Neural progenitor cell (in vitro differentiated cells): ENCODE measurements around the gene S100A10. TPM values are rescaled to one million over a fixed set of nuclear protein-coding genes. Genes with fewer than 3 reads are reported as not detected.

Experiments used
- DNase-seq: peaks from one replicate; pipeline ENCODE4 v3.0.0-alpha.2; 2016; ENCODE audit warnings: low spot score
- H2AFZ ChIP-seq: fragments of 200-600 bp; sonication (generic); replicated peaks from 2 replicates; pipeline ENCODE4 v1.6.1; 2016; ENCODE audit warnings: antibody characterized with exemption
- H3F3A ChIP-seq: fragments of 200-600 bp; sonication (generic); 2 replicates; pipeline ENCODE4 v1.6.1; 2016; ENCODE audit warnings: antibody characterized with exemption, low read depth
- H3K27ac ChIP-seq: fragments of 200-600 bp; sonication (generic); 2 replicates; pipeline ENCODE4 v1.5.1; 2016; ENCODE audit warnings: mild to moderate bottlenecking
- H3K27me3 ChIP-seq: fragments of 200-600 bp; sonication (generic); 2 replicates; pipeline ENCODE4 v1.6.1; 2016; ENCODE audit warnings: mild to moderate bottlenecking, moderate library complexity
- H3K36me3 ChIP-seq: fragments of 200-600 bp; sonication (generic); 2 replicates; pipeline ENCODE4 v1.5.1; 2016
- H3K4me1 ChIP-seq: fragments of 200-600 bp; sonication (generic); 2 replicates; pipeline ENCODE4 v1.6.1; 2016; ENCODE audit warnings: mixed run types
- H3K4me2 ChIP-seq: fragments of 200-600 bp; sonication (generic); 2 replicates; pipeline ENCODE4 v1.6.1; 2016
- H3K4me3 ChIP-seq: fragments of 200-600 bp; sonication (generic); 2 replicates; pipeline ENCODE4 v1.5.1; 2016
- H3K79me2 ChIP-seq: fragments of 200-600 bp; sonication (generic); 2 replicates; pipeline ENCODE4 v1.6.1; 2016; ENCODE audit warnings: low read depth
- H3K9ac ChIP-seq: fragments of 200-600 bp; sonication (generic); 2 replicates; pipeline ENCODE4 v1.6.1; 2016
- H3K9me3 ChIP-seq: fragments of 200-600 bp; sonication (generic); 2 replicates; pipeline ENCODE4 v1.5.1; 2016; ENCODE audit warnings: low read depth
- H4K20me1 ChIP-seq: fragments of 200-600 bp; sonication (generic); 2 replicates; pipeline ENCODE4 v1.6.1; 2016; ENCODE audit warnings: low read depth
- H3K27ac Mint-ChIP-seq: 3 replicates; pipeline ENCODE4 v1.8.0; 2021; ENCODE audit warnings: mixed read lengths
- H3K27me3 Mint-ChIP-seq: 2 replicates; pipeline ENCODE4 v1.8.0; 2022; ENCODE audit warnings: low read depth, mild to moderate bottlenecking, inconsistent platforms, moderate library complexity, mixed read lengths; ENCODE audit not compliant: insufficient read depth
- H3K36me3 Mint-ChIP-seq: 3 replicates; pipeline ENCODE4 v1.8.0; 2021; ENCODE audit warnings: mixed read lengths
- H3K4me1 Mint-ChIP-seq: 3 replicates; pipeline ENCODE4 v1.8.0; 2021; ENCODE audit warnings: mixed read lengths
- H3K4me3 Mint-ChIP-seq: 3 replicates; pipeline ENCODE4 v1.8.0; 2021; ENCODE audit warnings: mild to moderate bottlenecking, moderate library complexity, mixed read lengths
- H3K9me3 Mint-ChIP-seq: 3 replicates; pipeline ENCODE4 v1.8.0; 2020; ENCODE audit warnings: mixed read lengths
- CTCF ChIP-seq: fragments of 200-600 bp; sonication (generic); IDR thresholded peaks from 2 replicates; pipeline ENCODE4 v1.5.1; 2017; ENCODE audit warnings: antibody characterized with exemption, mild to moderate bottlenecking
- EZH2 ChIP-seq: fragments of 200-600 bp; sonication (generic); IDR thresholded peaks from 2 replicates; pipeline ENCODE4 v1.6.1; 2017; ENCODE audit warnings: antibody characterized with exemption, mild to moderate bottlenecking, moderate library complexity
- EZH2phosphoT487 ChIP-seq: fragments of 200-600 bp; sonication (generic); IDR thresholded peaks from 2 replicates; pipeline ENCODE4 v1.6.1; 2017; ENCODE audit warnings: antibody characterized with exemption
- total RNA-seq: library from RNA; depleted of rRNA; stranded (reverse); fragments of >200 nt; gene quantifications from 2 replicates; pipeline ENCODE4 v1.2.3, GENCODE V29; 2015; ENCODE audit warnings: low replicate concordance

The S100A10 gene
- total RNA-seq, 1 donor from 2014 or later = 0.54 TPM

GRCh38 chr1:151949371-151950193 lies 44.1 kb downstream of the S100A10 start:
- Histone ChIP-seq H3K79me2 (no peaks in the 10 kb centered on the region), H4K20me1 (no peaks in the 10 kb centered on the region), H3K36me3 (no peaks in the 10 kb centered on the region), H3K9ac (no peak overlapping the region), H3F3A (no peaks in the 10 kb centered on the region), H3K4me2 (no peak overlapping the region), H3K4me3 (no peak overlapping the region), H3K27me3 (no peaks in the 10 kb centered on the region), H3K27ac (no peak overlapping the region), H3K4me1 (no peaks in the 10 kb centered on the region), H3K9me3 (no peaks in the 10 kb centered on the region), H2AFZ (no peak overlapping the region)
- H3K4me1 Mint-ChIP-seq = peaks cover 22% of the 10 kb centered on the region
- H3K36me3 Mint-ChIP-seq = no peaks in the 10 kb centered on the region
- no peak overlapping the region for H3K4me3 Mint-ChIP-seq
- no peak for DNase-seq
- H3K9me3 Mint-ChIP-seq = no peaks in the 10 kb centered on the region
- TF ChIP-seq CTCF = no peak
- no peak for TF ChIP-seq EZH2
- no peak for TF ChIP-seq EZH2phosphoT487
- H3K27ac Mint-ChIP-seq = no peak overlapping the region
- H3K27me3 Mint-ChIP-seq = peaks cover 6% of the 10 kb centered on the region

GRCh38 chr1:151948506-151948905 lies 45.2 kb downstream of the S100A10 start:
- Mint-ChIP-seq H3K27ac (no peak overlapping the region), H3K36me3 (no peaks in the 10 kb centered on the region), H3K4me1 (peaks cover 25% of the 10 kb centered on the region), H3K4me3 (no peak overlapping the region), H3K27me3 (peaks cover 6% of the 10 kb centered on the region), H3K9me3 (no peaks in the 10 kb centered on the region)
- Histone ChIP-seq H3K79me2 (no peaks in the 10 kb centered on the region), H3K4me3 (no peak overlapping the region), H4K20me1 (no peaks in the 10 kb centered on the region), H3K27me3 (no peaks in the 10 kb centered on the region), H3K9me3 (no peaks in the 10 kb centered on the region), H3K4me2 (no peak overlapping the region), H2AFZ (no peak overlapping the region), H3K9ac (no peak overlapping the region), H3K36me3 (no peaks in the 10 kb centered on the region), H3K27ac (no peak overlapping the region), H3F3A (no peaks in the 10 kb centered on the region), H3K4me1 (no peaks in the 10 kb centered on the region)
- no peak for DNase-seq
- TF ChIP-seq CTCF (no peak), EZH2phosphoT487 (no peak), EZH2 (no peak)

GRCh38 chr1:151947140-151947539 lies 46.5 kb downstream of the S100A10 start:
- no peaks in the 10 kb centered on the region for H3K9me3 ChIP-seq
- Mint-ChIP-seq H3K4me1 (peaks cover 31% of the 10 kb centered on the region), H3K4me3 (no peak overlapping the region), H3K27ac (no peak overlapping the region), H3K27me3 (peaks cover 9% of the 10 kb centered on the region), H3K9me3 (no peaks in the 10 kb centered on the region), H3K36me3 (no peaks in the 10 kb centered on the region)
- no peaks in the 10 kb centered on the region for H4K20me1 ChIP-seq
- TF ChIP-seq EZH2 (no peak), CTCF (no peak), EZH2phosphoT487 (no peak)
- no peak overlapping the region for H3K27ac ChIP-seq
- H3K36me3 ChIP-seq = no peaks in the 10 kb centered on the region
- H3K27me3 ChIP-seq = no peaks in the 10 kb centered on the region
- DNase-seq = no peak
- no peak overlapping the region for H2AFZ ChIP-seq
- no peak overlapping the region for H3K4me2 ChIP-seq
- H3F3A ChIP-seq = no peaks in the 10 kb centered on the region
- H3K4me3 ChIP-seq = no peak overlapping the region
- no peaks in the 10 kb centered on the region for H3K79me2 ChIP-seq
- H3K9ac ChIP-seq = no peak overlapping the region
- no peaks in the 10 kb centered on the region for H3K4me1 ChIP-seq
